Body of pancreas (tissue), 4 donors: ENCODE measurements around the gene PCMT1. TPM values are rescaled to one million over a fixed set of nuclear protein-coding genes. Genes with fewer than 3 reads are reported as not detected.
"Not testable (repeated sequence)": the region's sequence is repeated elsewhere in the genome, so short reads cannot be mapped to it uniquely, and the experiment has no call there.

ENCODE experiments used
- ATAC-seq: fragments of 150-250 bp; one replicate; pipeline ENCODE4 v1.9.1; 2016
- DNase-seq, 4 donors: peaks; one replicate each; pipeline ENCODE4 v3.0.0-alpha.2; 2019
- H3K27ac ChIP-seq, 4 donors: fragments of 200-600 bp; sonication (generic); 1 replicate in 3 of 4; 2 replicates in 1 of 4; pipeline versions ENCODE4 v1.5.1 to v1.6.1; 2016 to 2019; ENCODE audit warnings: mild to moderate bottlenecking in 1 of 4, mixed read lengths in 1 of 4, moderate library complexity in 1 of 4
- H3K27me3 ChIP-seq, 2 donors: fragments of 200-600 bp; sonication (generic); one replicate each; pipeline ENCODE4 v1.6.0; 2016; ENCODE audit warnings: mild to moderate bottlenecking in 1 of 2
- H3K36me3 ChIP-seq, 2 donors: fragments of 200-600 bp; sonication (generic); replicated peaks in 1 of 2; 2 replicates each; pipeline ENCODE4 v1.5.1; 2016; ENCODE audit warnings: low read depth in 2 of 2; ENCODE audit not compliant: insufficient read depth in 1 of 2
- H3K4me1 ChIP-seq: fragments of 200-600 bp; sonication (generic); one replicate; pipeline ENCODE4 v1.6.0; 2016
- H3K4me3 ChIP-seq, 2 donors: fragments of 200-600 bp; sonication (generic); 1 replicate in 1 of 2; 2 replicates in 1 of 2; pipeline ENCODE4 v1.5.1; 2016 to 2019
- H3K9me3 ChIP-seq, 3 donors: fragments of 200-600 bp; sonication (generic); 1 replicate in 2 of 3; 2 replicates in 1 of 3; pipeline ENCODE4 v1.5.1; 2016
- POLR2A ChIP-seq, 3 donors: fragments of 450-650 bp; IDR thresholded peaks; one replicate each; pipeline ENCODE4 v1.6.1; 2016; ENCODE audit warnings: antibody characterized with exemption in 3 of 3, mild to moderate bottlenecking in 2 of 3
- WGBS, 2 donors: methylation state at CpG; one replicate each; pipeline ENCODE4 v1.1.5; 2017; 5-methylcytosine and 5-hydroxymethylcytosine counted together
- intact Hi-C: fragments of 100-400 bp; cut with DNase I; formaldehyde crosslinking; loops from one replicate; pipeline ENCODE4 v1.15.1; 2023
- total RNA-seq, 2 donors: library from RNA; depleted of rRNA; stranded (reverse); fragments of >200 nt; gene quantifications; one replicate each; pipeline ENCODE4 v1.1.0, GENCODE V29; 2016
- TF ChIP-seq, protein P1 (sequence below), 7 experiments: fragments of 450-650 bp in 4 of 7; fragments of 200-600 bp in 3 of 7; sonication (generic) in 3 of 7; IDR thresholded peaks; one replicate each; pipeline ENCODE4 v1.5.1; 2016 to 2019; ENCODE audit warnings: antibody characterized with exemption in 7 of 7

The PCMT1 gene
- total RNA-seq, 2 donors from 2014 or later: 26.2 to 26.7 TPM

DNA sequence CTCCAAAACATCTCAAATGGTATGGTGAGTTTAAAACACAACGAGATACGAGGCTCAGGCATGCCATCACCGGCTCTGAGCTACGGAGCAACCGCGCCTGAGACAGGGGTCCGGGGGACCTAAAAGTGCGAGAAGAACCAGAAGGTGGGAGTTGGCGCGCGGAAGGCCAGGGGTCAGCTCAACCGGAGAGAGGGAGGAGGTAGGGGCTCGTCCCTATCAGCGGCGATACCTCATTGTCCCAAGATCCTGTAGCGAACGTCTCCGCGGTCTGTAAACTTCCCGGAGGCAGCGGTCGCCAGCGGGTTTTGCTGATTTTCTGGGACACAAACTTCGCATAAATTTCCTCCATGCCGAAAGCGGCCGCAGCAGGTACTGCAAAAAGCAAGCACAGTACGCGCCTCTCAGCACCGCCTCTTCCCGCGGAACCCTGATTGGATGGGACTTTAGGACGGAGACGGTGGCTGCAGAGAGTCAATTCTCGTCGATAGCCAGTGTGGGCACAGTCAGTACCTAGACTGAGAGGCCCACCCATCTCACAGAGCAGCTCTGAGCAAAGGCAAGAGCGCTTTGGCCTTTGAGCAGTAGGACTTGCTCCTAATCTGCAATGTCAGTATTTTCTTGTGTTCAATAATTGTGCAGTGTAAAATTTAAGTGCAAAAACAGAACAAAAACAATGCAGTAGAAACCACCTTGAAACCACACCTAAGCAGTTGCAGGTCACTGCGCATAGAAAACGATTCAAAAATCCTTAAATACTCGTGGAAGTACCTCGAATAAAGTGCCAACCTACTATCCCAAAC is 3.2 kb upstream of the PCMT1 start, which contains the start of gene NUP43:
NUP43 (minus strand) TSS at position 383 of the 800 bp plus-strand sequence; CDS start at position 349, 34 bp downstream.
- Histone ChIP-seq H3K27me3 (no peaks in the 10 kb centered on the region), H3K4me3 (peak within 1 kb of the TSS; percentile 35 to 50), H3K36me3 (peaks cover 0 to 11% of the 10 kb centered on the region in 2 donors), H3K4me1 (peaks cover 25% of the 10 kb centered on the region), H3K9me3 (no peaks in the 10 kb centered on the region), H3K27ac (peak within 1 kb of the TSS; percentile 70 to 84 (median 78))
- DNase-seq: peak; percentile 92 to 95 (median 94)
- peak in 2 of 3 donors; percentile 60 to 70 for TF ChIP-seq POLR2A (IDR thresholded peaks at IDR 0.05)
- TF ChIP-seq, protein P1, sequence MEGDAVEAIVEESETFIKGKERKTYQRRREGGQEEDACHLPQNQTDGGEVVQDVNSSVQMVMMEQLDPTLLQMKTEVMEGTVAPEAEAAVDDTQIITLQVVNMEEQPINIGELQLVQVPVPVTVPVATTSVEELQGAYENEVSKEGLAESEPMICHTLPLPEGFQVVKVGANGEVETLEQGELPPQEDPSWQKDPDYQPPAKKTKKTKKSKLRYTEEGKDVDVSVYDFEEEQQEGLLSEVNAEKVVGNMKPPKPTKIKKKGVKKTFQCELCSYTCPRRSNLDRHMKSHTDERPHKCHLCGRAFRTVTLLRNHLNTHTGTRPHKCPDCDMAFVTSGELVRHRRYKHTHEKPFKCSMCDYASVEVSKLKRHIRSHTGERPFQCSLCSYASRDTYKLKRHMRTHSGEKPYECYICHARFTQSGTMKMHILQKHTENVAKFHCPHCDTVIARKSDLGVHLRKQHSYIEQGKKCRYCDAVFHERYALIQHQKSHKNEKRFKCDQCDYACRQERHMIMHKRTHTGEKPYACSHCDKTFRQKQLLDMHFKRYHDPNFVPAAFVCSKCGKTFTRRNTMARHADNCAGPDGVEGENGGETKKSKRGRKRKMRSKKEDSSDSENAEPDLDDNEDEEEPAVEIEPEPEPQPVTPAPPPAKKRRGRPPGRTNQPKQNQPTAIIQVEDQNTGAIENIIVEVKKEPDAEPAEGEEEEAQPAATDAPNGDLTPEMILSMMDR (IDR thresholded peaks at IDR 0.05): peak; percentile 49 to 88 (median 70)
- ATAC-seq: peak; percentile 80
- intact Hi-C loops: no loop called here
- WGBS, 2 donors: 3 to 6% methylated on average over 24 to 41 of the region's 41 CpGs

DNA sequence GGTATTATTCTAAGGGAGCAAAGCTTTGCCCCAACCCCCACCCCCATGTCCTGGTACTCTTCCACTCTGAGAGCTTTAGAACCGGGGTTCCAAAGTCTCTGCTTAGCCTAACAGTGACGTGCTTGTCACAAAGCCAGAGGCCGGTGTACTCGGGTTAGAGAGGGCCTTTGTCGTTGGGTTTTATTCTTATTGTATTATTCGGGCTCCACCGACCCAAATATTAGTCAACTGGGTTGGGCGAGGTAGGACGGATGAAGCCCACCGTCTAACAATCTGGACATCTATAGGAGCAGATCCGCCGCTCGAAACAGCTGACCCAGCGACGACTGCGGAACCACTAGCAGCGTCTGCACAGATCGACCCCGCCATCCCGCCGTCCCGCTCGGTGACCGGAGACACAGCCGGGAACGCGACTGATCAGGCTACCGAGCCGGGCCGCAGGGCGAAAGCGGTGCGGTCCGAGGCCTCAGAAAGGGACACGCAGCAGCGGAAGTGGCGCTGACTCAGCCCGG is 403 bp upstream of the PCMT1 start:
- intact Hi-C loops, H3K27me3 ChIP-seq, DNase-seq, H3K9me3 ChIP-seq, H3K36me3 ChIP-seq: not testable (repeated sequence)
- Histone ChIP-seq H3K27ac (peak overlapping the region; percentile 76 to 93 (median 90)), H3K4me3 (peak overlapping the region in 1 of 2 donors; percentile 73), H3K4me1 (peaks cover 25% of the 10 kb centered on the region)
- WGBS, 2 donors: 1% methylated on average over 25 of the region's 38 CpGs; no CpG with 5 or more reads in 1 of the 2 donors
- ATAC-seq: peak; percentile 19
- TF ChIP-seq POLR2A (IDR thresholded peaks at IDR 0.05): peak in 2 of 3 donors; percentile 88 to 92

- peak overlapping the region; percentile 76 to 93 (median 90) for H3K27ac ChIP-seq
- intact Hi-C loops: no loop called here
- DNase-seq: peak in 3 of 4 donors; percentile 36 to 41 (median 36)
- no peak for ATAC-seq
- H3K4me1 ChIP-seq: peaks cover 22% of the 10 kb centered on the region
- no peaks in the 10 kb centered on the region for H3K27me3 ChIP-seq
- TF ChIP-seq POLR2A (IDR thresholded peaks at IDR 0.05): no peak
- TF ChIP-seq, protein P1 (IDR thresholded peaks at IDR 0.05): no peak
- H3K9me3 ChIP-seq: no peaks in the 10 kb centered on the region
- H3K4me3 ChIP-seq: peak overlapping the region; percentile 73 to 77
- 0 to 1% methylated on average over 14 to 25 of the region's 25 CpGs for WGBS, 2 donors
- no peaks in the 10 kb centered on the region for H3K36me3 ChIP-seq
These were observed 632 bp downstream of the PCMT1 start for GRCh38 chr6:149750136-149750609.

DNA sequence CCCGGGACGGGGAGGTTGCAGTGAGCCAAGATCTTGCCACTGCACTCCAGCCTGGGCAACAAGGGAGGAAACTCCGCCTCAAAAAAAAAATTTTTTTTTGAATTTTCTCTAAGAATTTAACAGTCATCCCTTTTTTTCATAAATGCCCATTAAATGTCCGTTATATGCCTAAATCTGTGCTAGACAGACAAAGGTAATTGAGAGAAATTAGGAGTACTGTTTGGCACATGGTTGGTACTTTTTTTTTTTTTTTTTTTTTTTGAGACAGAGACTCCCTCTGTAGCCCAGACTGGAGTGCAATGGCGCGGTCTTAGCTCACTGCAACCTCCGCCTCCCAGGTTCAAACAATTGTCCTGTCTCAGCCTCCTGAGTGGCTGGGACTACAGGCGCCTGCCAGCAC is 1.7 kb downstream of the PCMT1 start:
- DNase-seq: no peak
- no peak for ATAC-seq
- TF ChIP-seq POLR2A (IDR thresholded peaks at IDR 0.05): no peak
- TF ChIP-seq, protein P1 (IDR thresholded peaks at IDR 0.05): no peak
- Histone ChIP-seq H3K4me3 (no peak overlapping the region), H3K36me3 (no peaks in the 10 kb centered on the region), H3K9me3 (no peaks in the 10 kb centered on the region), H3K27ac (no peak overlapping the region), H3K4me1 (peaks cover 17% of the 10 kb centered on the region), H3K27me3 (no peaks in the 10 kb centered on the region)
- intact Hi-C loops: no loop called here
- WGBS, 2 donors: 87 to 97% methylated on average over 8 of the region's 8 CpGs

DNA sequence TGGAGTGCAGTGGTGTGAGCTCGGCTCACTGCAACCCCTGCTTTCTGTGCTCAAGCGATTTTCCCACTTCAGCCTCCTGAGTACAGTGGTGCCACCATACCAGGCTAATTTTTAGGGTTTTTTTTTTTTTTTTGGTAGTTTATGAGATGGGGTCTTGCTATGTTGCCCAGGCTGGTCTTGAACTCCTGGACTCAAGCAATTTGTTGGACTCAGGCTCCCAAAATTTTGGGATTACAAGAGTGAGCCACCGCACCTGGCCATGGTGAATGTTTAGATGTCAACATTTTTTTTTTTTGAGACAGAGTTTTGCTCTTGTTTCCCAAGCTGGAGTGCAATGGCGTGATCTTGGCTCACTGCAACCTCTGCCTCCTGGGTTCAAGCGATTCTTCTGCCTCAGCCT is 2.4 kb downstream of the PCMT1 start:
- ATAC-seq, DNase-seq, H3K36me3 ChIP-seq, H3K27me3 ChIP-seq, H3K4me3 ChIP-seq, H3K9me3 ChIP-seq, H3K27ac ChIP-seq, intact Hi-C loops: not testable (repeated sequence)
- 94 to 99% methylated on average over 5 of the region's 5 CpGs for WGBS, 2 donors
- peaks cover 11% of the 10 kb centered on the region for H3K4me1 ChIP-seq
